Loucy (cell line): ENCODE measurements around the gene SLF2.

Experiments used
- H2AFZ ChIP-seq: fragments of 200-600 bp; sonication (generic); 2 replicates; pipeline ENCODE4 v1.6.0; 2016; ENCODE audit warnings: antibody characterized with exemption, mild to moderate bottlenecking, low read length, moderate library complexity
- H3F3A ChIP-seq: fragments of 200-600 bp; 2 replicates; pipeline ENCODE4 v1.6.0; 2016; ENCODE audit warnings: antibody characterized with exemption, low read depth, mild to moderate bottlenecking
- H3K27me3 ChIP-seq: fragments of 200-600 bp; sonication (generic); 2 replicates; pipeline ENCODE4 v1.6.1; 2014; ENCODE audit warnings: low read length, mild to moderate bottlenecking; ENCODE audit not compliant: insufficient read depth, poor library complexity, severe bottlenecking
- H3K36me3 ChIP-seq: fragments of 200-600 bp; sonication (generic); 2 replicates; pipeline ENCODE4 v1.6.1; 2016; ENCODE audit warnings: low read length; ENCODE audit not compliant: insufficient read depth
- H3K4me1 ChIP-seq: fragments of 200-600 bp; sonication (generic); 2 replicates; pipeline ENCODE4 v1.5.1; 2014; ENCODE audit warnings: low read length, mild to moderate bottlenecking; ENCODE audit not compliant: insufficient read depth, poor library complexity, severe bottlenecking
- H3K4me2 ChIP-seq: fragments of 200-600 bp; sonication (generic); 2 replicates; pipeline ENCODE4 v1.6.0; 2014; ENCODE audit warnings: antibody characterized with exemption, low read length, low read depth, mild to moderate bottlenecking; ENCODE audit not compliant: poor library complexity, severe bottlenecking
- H3K4me3 ChIP-seq: fragments of 200-600 bp; sonication (generic); 2 replicates; pipeline ENCODE4 v1.5.1; 2014; ENCODE audit warnings: low read length, mild to moderate bottlenecking, mixed read lengths; ENCODE audit not compliant: poor library complexity, severe bottlenecking
- H3K79me2 ChIP-seq: fragments of 200-600 bp; sonication (generic); 2 replicates; pipeline ENCODE4 v1.6.1; 2014; ENCODE audit warnings: low read length; ENCODE audit not compliant: insufficient read depth
- H3K9ac ChIP-seq: fragments of 200-600 bp; sonication (generic); 2 replicates; pipeline ENCODE4 v1.6.0; 2014; ENCODE audit warnings: mild to moderate bottlenecking, low read depth, low read length, moderate library complexity; ENCODE audit not compliant: poor library complexity, severe bottlenecking
- H3K9me2 ChIP-seq: fragments of 200-600 bp; sonication (generic); replicated peaks from 2 replicates; pipeline ENCODE4 v1.6.1; 2016; ENCODE audit warnings: low read depth, low read length, mixed read lengths
- H3K9me3 ChIP-seq: fragments of 200-600 bp; sonication (generic); 2 replicates; pipeline ENCODE4 v1.6.1; 2014; ENCODE audit warnings: mild to moderate bottlenecking, antibody characterized with exemption, low read length, low read depth; ENCODE audit not compliant: insufficient read depth
- H4K20me1 ChIP-seq: fragments of 200-600 bp; sonication (generic); 2 replicates; pipeline ENCODE4 v1.6.0; 2014; ENCODE audit warnings: antibody characterized with exemption, low read length, mild to moderate bottlenecking; ENCODE audit not compliant: insufficient read depth, poor library complexity, severe bottlenecking
- EZH2phosphoT487 ChIP-seq: fragments of 200-600 bp; IDR thresholded peaks from 2 replicates; pipeline ENCODE4 v1.6.1; 2018; ENCODE audit warnings: antibody characterized with exemption, mild to moderate bottlenecking, moderate library complexity, borderline replicate concordance
- TF ChIP-seq, protein P1 (sequence below): fragments of 200-600 bp; sonication (generic); conservative IDR thresholded peaks from 2 replicates; pipeline ENCODE4 v1.5.1; 2014; ENCODE audit warnings: mild to moderate bottlenecking, antibody characterized with exemption, low read length

SLF2 gene

DNA sequence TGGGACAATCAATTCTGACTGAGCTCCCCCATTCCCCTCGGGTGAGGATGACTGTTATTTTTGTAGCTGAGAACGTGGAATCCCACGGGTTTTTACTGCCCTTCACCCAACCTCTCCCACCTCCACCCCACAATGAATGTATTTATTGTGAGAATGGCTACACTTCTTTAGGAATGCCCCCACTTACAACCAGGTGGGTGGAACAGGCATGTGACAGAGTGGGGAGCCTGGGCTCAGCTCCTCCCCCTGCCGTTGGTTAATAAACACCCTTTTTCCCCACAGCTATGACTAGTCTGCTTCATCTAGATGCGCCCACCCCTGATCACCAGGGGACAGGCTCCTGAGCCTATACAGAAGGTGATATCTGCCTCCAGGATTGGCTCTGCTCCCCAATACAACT, 72.6 kb downstream of the SLF2 start:
- H3K36me3 ChIP-seq, result peaks cover 1% of the 10 kb centered on the region; the same call in 1 of the 2 replicates
- H3K4me2 ChIP-seq, result peak overlapping the region; percentile 89
- H3F3A ChIP-seq, result no peaks in the 10 kb centered on the region
- no peaks in the 10 kb centered on the region for H3K27me3 ChIP-seq
- peak overlapping the region; percentile 1 for H3K9ac ChIP-seq
- peaks cover 33% of the 10 kb centered on the region for H3K4me1 ChIP-seq
- TF ChIP-seq, protein P1, sequence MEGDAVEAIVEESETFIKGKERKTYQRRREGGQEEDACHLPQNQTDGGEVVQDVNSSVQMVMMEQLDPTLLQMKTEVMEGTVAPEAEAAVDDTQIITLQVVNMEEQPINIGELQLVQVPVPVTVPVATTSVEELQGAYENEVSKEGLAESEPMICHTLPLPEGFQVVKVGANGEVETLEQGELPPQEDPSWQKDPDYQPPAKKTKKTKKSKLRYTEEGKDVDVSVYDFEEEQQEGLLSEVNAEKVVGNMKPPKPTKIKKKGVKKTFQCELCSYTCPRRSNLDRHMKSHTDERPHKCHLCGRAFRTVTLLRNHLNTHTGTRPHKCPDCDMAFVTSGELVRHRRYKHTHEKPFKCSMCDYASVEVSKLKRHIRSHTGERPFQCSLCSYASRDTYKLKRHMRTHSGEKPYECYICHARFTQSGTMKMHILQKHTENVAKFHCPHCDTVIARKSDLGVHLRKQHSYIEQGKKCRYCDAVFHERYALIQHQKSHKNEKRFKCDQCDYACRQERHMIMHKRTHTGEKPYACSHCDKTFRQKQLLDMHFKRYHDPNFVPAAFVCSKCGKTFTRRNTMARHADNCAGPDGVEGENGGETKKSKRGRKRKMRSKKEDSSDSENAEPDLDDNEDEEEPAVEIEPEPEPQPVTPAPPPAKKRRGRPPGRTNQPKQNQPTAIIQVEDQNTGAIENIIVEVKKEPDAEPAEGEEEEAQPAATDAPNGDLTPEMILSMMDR, result no peak
- no peak for TF ChIP-seq EZH2phosphoT487
- no peak overlapping the region for H3K4me3 ChIP-seq
- peaks cover 23% of the 10 kb centered on the region for H4K20me1 ChIP-seq
- no peaks in the 10 kb centered on the region for H3K9me2 ChIP-seq
- H3K9me3 ChIP-seq, result no peaks in the 10 kb centered on the region
- peaks cover 48% of the 10 kb centered on the region for H3K79me2 ChIP-seq
- H2AFZ ChIP-seq, result no peak overlapping the region

DNA sequence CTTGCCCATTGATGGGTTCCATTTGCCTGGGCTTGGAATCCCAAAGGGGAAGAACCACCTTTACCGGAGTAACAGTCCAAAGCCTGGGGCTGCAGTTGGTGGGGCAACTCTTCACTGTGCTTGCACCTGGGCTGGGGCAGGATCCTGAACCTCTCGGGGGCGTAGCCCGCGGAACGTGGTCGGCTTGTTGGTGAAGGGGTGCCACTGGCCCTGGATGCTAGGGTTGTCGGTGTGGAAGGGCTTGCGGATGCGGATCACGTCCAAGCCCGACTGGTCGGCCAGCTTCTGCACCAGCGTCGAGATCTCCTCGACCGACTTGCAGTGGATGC, 73.8 kb downstream of the SLF2 start:
- H3K9me2 ChIP-seq, result no peaks in the 10 kb centered on the region
- TF ChIP-seq, protein P1, result no peak
- peaks cover 51% of the 10 kb centered on the region for H3K79me2 ChIP-seq
- peak overlapping the region; percentile 89 for H3K4me2 ChIP-seq
- no peaks in the 10 kb centered on the region for H3F3A ChIP-seq
- H3K4me3 ChIP-seq, result peak overlapping the region; percentile 99
- no peaks in the 10 kb centered on the region for H3K9me3 ChIP-seq
- H2AFZ ChIP-seq, result peak overlapping the region; percentile 99; the same call in 1 of the 2 replicates
- no peaks in the 10 kb centered on the region for H3K27me3 ChIP-seq
- H3K4me1 ChIP-seq, result peaks cover 33% of the 10 kb centered on the region
- peaks cover 23% of the 10 kb centered on the region for H4K20me1 ChIP-seq
- peaks cover 12% of the 10 kb centered on the region; the same call in 1 of the 2 replicates for H3K36me3 ChIP-seq
- peak overlapping the region; percentile 93 for H3K9ac ChIP-seq

DNA sequence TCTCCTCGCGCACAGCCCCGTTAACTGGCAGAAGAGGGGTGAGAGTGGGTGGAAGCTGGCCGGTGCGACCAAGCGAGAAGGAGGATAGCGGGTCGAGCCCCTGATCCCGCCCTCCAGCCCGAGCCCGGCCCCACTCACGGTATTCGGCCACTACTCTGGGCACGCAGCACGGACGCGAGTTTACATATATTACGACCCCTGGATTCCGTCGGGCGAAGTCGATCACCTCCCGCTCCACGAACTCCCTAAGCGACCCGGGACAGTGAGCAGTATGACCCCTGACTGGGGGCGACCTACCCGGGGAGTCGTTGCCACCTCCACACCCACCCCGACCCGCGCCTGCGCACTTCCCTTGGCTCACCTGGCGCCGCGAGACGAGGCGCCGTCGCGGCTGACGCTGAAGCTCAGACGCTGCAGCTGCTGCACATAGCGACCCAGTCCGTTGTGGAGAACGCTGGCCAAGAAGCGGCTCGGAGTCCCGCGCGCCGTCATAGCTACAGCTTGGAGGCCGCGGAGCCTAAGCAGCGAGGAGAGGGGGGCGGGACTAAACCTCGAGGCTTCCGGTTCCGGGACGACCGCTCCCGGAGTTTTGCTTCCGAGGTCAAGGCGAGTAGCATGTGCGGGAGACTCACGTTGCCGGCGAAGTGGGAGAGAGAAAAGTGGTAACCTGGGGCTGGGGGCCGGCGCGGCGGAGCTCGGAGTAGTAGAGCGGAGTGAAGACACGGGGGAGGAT, 74.4 kb downstream of the SLF2 start, which contains the start of the genes MRPL43 and TWNK:
TSS of gene MRPL43 (minus strand) at position 546 of the 733 bp plus-strand sequence. CDS start at position 492, 54 bp downstream.
TSS of gene TWNK (plus strand) at position 592 of the 733 bp plus-strand sequence. CDS start 668 bp downstream, outside the sequence.
- TF ChIP-seq, protein P1, result no peak
- TF ChIP-seq EZH2phosphoT487, result no peak
- peaks cover 23% of the 10 kb centered on the region for H4K20me1 ChIP-seq
- peak within 1 kb of the TSS; percentile 93 for H3K9ac ChIP-seq
- no peaks in the 10 kb centered on the region for H3K27me3 ChIP-seq
- peaks cover 12% of the 10 kb centered on the region; the same call in 1 of the 2 replicates for H3K36me3 ChIP-seq
- no peaks in the 10 kb centered on the region for H3K9me3 ChIP-seq
- peak within 1 kb of the TSS; percentile 99 for H2AFZ ChIP-seq
- peaks cover 33% of the 10 kb centered on the region for H3K4me1 ChIP-seq
- H3K4me3 ChIP-seq, result peak within 1 kb of the TSS; percentile 99
- H3K9me2 ChIP-seq, result no peaks in the 10 kb centered on the region
- peaks cover 51% of the 10 kb centered on the region for H3K79me2 ChIP-seq
- H3F3A ChIP-seq, result no peaks in the 10 kb centered on the region
- peak within 1 kb of the TSS; percentile 89 for H3K4me2 ChIP-seq
